Nephron (organoid): ENCODE data around the gene SLX9.

ENCODE experiments used
- H3K27ac Mint-ChIP-seq, 3 experiments: 2 replicates each; pipeline ENCODE4 v1.8.0; 2020; ENCODE audit warnings: mixed read lengths in 3 of 3, mild to moderate bottlenecking in 2 of 3, moderate library complexity in 1 of 3
- H3K27me3 Mint-ChIP-seq: 2 replicates; pipeline ENCODE4 v1.8.0; 2021; ENCODE audit warnings: low read depth, mild to moderate bottlenecking, moderate library complexity, mixed read lengths
- H3K36me3 Mint-ChIP-seq: 2 replicates; pipeline ENCODE4 v1.8.0; 2020; ENCODE audit warnings: low read depth, mixed read lengths
- H3K4me1 Mint-ChIP-seq: 2 replicates; pipeline ENCODE4 v1.8.0; 2020; ENCODE audit warnings: mixed read lengths
- H3K4me3 Mint-ChIP-seq, 3 experiments: 2 replicates each; pipeline ENCODE4 v1.8.0; 2020; ENCODE audit warnings: mild to moderate bottlenecking in 3 of 3, mixed read lengths in 3 of 3, moderate library complexity in 2 of 3
- H3K9me3 Mint-ChIP-seq: 2 replicates; pipeline ENCODE4 v1.8.0; 2020; ENCODE audit warnings: mixed read lengths
- CTCF ChIP-seq, 3 experiments: fragments of 200-600 bp; sonication (generic); IDR thresholded peaks; one replicate each; pipeline ENCODE4 v1.5.0; 2021; ENCODE audit warnings: antibody characterized with exemption in 3 of 3; ENCODE audit not compliant: unreplicated experiment in 3 of 3

Gene SLX9

GRCh38 chr21:44957047-44957831 is 17.4 kb downstream of the SLX9 start:
- Mint-ChIP-seq H3K9me3 (no peaks in the 10 kb centered on the region), H3K4me1 (peaks cover 57% of the 10 kb centered on the region), H3K36me3 (peaks cover 34% of the 10 kb centered on the region), H3K4me3 (no peak overlapping the region), H3K27me3 (no peaks in the 10 kb centered on the region), H3K27ac (peak overlapping the region in 2 of 3 experiments; percentile 20 to 53)
- TF ChIP-seq CTCF (IDR thresholded peaks at IDR 0.05; ENCODE audit: unreplicated experiment in 3 of 3) = no peak

DNA sequence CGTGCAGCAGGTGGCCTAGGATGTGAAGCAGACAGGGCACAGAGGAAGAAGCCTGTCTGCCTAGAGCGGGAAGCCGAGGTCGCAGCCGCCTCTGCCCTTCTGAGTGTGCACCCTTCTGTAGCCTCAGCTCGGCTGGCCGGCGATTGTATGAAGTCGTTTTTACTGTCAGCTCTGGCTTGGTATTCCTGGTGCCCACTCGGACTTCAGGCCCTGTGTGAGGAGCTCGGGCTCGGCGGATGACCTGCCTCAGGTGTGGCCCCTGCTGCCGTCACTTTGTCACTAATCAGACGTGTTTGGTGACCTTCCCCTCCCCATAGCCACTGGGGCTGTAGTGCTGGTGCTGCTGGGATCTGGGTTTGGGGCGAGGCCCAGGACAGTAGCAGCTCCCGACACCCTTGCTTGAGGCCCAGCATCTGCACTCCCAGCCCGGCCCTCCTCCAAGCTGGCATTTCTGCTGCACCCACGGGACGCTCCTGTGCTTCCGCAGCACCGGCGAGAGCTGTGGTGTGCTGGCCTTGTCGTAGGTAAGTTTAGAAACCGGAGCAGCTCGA is 18.1 kb downstream of the SLX9 start:
- no peak overlapping the region for H3K4me3 Mint-ChIP-seq

GRCh38 chr21:44958471-44959191 is 18.8 kb downstream of the SLX9 start:
- Mint-ChIP-seq H3K36me3 (peaks cover 45% of the 10 kb centered on the region), H3K27me3 (no peaks in the 10 kb centered on the region), H3K4me3 (peak overlapping the region; percentile 62 to 75 (median 62)), H3K27ac (peak overlapping the region; percentile 92 to 97 (median 96)), H3K4me1 (peaks cover 61% of the 10 kb centered on the region), H3K9me3 (no peaks in the 10 kb centered on the region)
- no peak for TF ChIP-seq CTCF (IDR thresholded peaks at IDR 0.05; ENCODE audit: unreplicated experiment in 3 of 3)

More for the DNA sequence above, 18.1 kb downstream of the SLX9 start:
- H3K9me3 Mint-ChIP-seq = no peaks in the 10 kb centered on the region
- TF ChIP-seq CTCF (IDR thresholded peaks at IDR 0.05; ENCODE audit: unreplicated experiment in 3 of 3) = no peak
- H3K27me3 Mint-ChIP-seq = no peaks in the 10 kb centered on the region
- H3K4me1 Mint-ChIP-seq = peaks cover 57% of the 10 kb centered on the region
- peak overlapping the region in 2 of 3 experiments; percentile 20 to 53 for H3K27ac Mint-ChIP-seq
- peaks cover 41% of the 10 kb centered on the region for H3K36me3 Mint-ChIP-seq

- Mint-ChIP-seq H3K36me3 (peaks cover 54% of the 10 kb centered on the region), H3K4me1 (peaks cover 70% of the 10 kb centered on the region), H3K4me3 (no peak overlapping the region), H3K27me3 (no peaks in the 10 kb centered on the region), H3K27ac (peak overlapping the region in 2 of 3 experiments; percentile 92 to 96), H3K9me3 (no peaks in the 10 kb centered on the region)
- TF ChIP-seq CTCF (IDR thresholded peaks at IDR 0.05; ENCODE audit: unreplicated experiment in 3 of 3) = no peak
Observed at GRCh38 chr21:44959376-44960091, 19.7 kb downstream of the SLX9 start.

DNA sequence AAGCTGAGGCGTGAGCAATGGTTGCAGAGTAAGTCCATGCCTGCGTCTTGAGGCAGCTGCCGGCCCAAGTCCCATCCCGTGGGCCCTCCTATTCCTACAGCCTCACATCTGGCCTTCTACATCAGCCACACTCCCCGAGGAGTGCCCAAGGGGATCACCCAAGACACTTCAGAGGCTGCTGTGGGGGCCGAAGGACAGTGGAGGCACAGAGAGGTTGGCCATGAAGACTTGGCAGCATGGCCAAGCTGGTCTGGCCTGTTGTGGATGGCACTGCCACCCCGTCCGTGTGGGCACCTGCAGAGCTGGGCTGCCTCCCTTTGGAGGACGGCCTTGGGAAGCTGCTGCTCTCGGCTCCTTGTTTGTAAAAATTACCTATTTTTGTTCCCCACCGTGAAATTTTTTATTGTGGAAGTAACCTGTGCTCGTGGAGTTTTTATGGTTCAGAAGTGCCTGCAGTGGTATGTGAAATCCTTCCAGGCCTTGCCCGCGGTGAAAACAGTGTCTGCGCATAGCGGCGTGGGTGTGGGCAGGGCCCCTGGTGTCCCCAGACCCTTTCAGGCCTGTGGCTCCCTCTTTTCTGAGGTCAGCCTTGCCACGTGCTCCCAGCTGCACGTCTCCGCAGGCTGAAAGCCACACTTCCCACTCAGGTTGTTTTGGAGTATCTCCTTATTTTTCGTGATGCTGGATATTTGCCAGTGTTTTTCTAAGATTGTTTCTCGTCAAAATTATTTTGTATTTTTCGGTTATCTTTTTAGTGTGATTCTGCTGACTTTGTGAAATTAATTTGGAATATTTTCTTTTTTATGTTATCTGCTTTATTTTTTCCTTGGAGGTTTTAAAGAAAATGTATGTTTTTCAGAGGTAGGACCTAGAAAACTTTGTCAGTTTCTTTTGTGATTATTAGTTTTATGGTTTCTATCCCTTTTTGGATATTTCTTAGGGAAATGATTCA is 20.6 kb downstream of the SLX9 start:
- H3K27me3 Mint-ChIP-seq = no peaks in the 10 kb centered on the region
- no peak for TF ChIP-seq CTCF (IDR thresholded peaks at IDR 0.05; ENCODE audit: unreplicated experiment in 3 of 3)
- peaks cover 60% of the 10 kb centered on the region for H3K36me3 Mint-ChIP-seq

More for the DNA sequence above, 20.6 kb downstream of the SLX9 start:
- Mint-ChIP-seq H3K4me3 (no peak overlapping the region), H3K27ac (peak overlapping the region in 1 of 3 experiments; percentile 26), H3K4me1 (peaks cover 75% of the 10 kb centered on the region), H3K9me3 (no peaks in the 10 kb centered on the region)
